HG03378 (cell line): ENCODE results near the gene TBR1.

Experiments used
- ATAC-seq: cut with Tn5 transposase; IDR thresholded peaks from one replicate; pipeline ENCODE4 v1.9.1; 2021; ENCODE audit warnings: mild to moderate bottlenecking, moderate library complexity; ENCODE audit not compliant: unreplicated experiment

TBR1 gene

GRCh38 chr2:161426922-161427663, 11.0 kb downstream of the TBR1 start:
- ATAC-seq: no peak

GRCh38 chr2:161427664-161428587, 11.8 kb downstream of the TBR1 start:
- no peak for ATAC-seq

GRCh38 chr2:161430386-161430785, 14.3 kb downstream of the TBR1 start:
- no peak for ATAC-seq

DNA sequence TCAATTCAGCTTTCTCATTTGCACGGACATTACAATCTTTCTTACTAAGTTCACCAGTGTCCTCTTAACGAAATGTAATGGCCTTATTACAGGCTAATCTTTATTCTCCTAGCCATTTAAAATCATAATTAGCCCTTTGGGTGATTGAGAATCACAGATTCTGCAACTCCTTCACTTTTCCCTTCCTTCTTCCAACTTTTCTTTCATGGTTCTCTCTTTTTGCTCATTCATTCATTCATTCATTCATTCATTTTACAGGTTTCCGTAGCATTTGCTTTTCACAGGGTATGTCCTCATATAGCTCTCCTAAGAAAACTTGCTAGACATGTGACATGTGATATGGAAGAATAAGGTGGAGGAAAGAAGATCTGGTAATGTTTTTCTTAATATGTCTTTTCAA, 16.0 kb downstream of the TBR1 start:
- ATAC-seq: no peak

DNA sequence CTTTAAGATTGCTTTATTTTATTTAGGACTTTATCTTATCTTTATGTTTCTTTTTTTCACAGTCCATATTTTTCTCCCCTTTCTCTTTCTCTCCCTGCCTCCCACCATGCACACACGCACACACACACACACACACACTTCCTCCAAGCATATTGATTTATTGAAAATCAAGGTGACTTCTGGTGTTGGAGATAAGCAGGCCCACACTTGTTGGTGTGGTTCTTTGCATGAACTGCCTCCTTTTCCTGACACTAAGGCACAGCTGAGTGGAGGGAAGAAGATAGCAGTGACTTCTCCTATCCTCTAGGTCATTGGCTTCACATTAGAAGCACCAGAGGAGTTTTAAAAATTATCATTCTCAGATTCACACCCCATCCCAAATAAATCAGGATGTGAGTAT, 18.0 kb downstream of the TBR1 start:
- no peak for ATAC-seq

GRCh38 chr2:161436411-161436810, 20.3 kb downstream of the TBR1 start:
- no peak for ATAC-seq

- no peak for ATAC-seq
Observed at GRCh38 chr2:161438598-161438997, 22.5 kb downstream of the TBR1 start.

DNA sequence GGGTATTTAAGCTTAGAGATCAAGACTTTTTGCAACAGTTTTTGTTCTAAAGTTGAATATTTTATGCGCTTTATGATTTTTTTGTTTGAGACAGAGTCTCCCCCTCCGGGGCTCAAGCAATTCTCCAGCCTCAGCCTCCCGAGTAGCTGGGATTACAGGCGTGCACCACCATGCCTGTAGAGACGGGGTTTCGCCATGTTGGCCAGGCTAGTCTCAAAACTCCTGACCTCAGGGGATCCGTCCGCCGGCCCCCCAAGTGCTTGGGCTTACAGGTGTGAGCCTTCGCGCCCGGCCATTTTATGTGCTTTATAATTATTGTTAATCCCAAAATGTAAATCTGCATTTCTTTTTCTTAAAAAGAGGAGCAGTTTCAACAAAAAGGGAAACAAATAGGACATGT, 29.0 kb downstream of the TBR1 start:
- no peak for ATAC-seq

- ATAC-seq: no peak
Observed at GRCh38 chr2:161448431-161448830, 32.3 kb downstream of the TBR1 start.

DNA sequence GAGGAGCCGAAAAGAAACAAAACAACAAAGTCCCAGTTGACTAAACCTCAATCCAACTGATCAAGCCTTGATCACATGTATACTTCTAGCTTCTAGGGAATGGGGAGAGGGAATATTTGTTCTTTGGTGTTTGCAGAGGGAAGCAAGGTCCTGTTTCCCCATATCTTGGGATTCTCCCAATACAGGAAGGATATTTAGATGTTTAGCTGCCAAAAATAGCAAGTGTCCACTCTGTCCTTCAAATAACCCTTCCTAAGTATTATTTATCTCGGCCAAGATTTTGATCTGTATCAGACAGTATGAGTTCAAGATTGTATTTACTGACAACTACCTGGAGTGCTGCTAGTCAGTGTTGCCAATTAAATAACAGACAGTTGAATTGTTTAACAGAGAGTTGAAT, 55.5 kb downstream of the TBR1 start:
- no peak for ATAC-seq

DNA sequence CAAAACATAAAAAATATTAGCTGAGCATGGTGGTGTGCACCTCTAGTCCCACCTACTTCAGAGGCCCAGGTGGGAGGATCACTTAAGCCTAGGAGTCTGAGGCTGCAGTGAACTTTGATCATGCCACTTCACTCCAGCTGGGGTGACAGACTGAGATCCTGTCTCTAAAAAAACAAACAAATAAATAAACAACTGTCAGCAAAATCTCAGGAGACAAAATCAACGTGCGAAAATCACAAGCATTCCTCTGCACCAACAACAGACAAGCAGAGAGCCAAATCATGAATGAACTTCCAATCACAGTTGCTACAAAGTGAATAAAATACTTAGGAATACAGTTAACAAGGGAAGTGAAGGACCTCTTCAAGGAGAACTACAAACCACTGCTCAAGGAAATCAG, 58.8 kb downstream of the TBR1 start:
- ATAC-seq: no peak
